Kidney (tissue), 14 donors: ENCODE results near the gene NEIL3. TPM values are rescaled to one million over a fixed set of nuclear protein-coding genes. Genes with fewer than 3 reads are reported as not detected.

Source experiments
- DNase-seq, 5 donors: peaks; one replicate each; pipeline ENCODE4 v3.0.0-alpha.2; 2013 to 2020
- FAIRE-seq: peaks from 2 replicates; lab custom pipeline; 2012; peaks lifted over from hg19 to GRCh38; lab: Jason Lieb, UNC
- H3K27ac ChIP-seq, 2 donors: one replicate each; pipeline ENCODE4 v1.7.0; 2013; ENCODE audit warnings: low read depth in 2 of 2, low read length in 2 of 2, inconsistent platforms in 1 of 2
- H3K27me3 ChIP-seq: one replicate; pipeline ENCODE4 v1.7.1; 2013; ENCODE audit warnings: low read length, inconsistent platforms; ENCODE audit not compliant: control insufficient read depth, insufficient read depth
- H3K36me3 ChIP-seq, 3 donors: one replicate each; pipeline versions ENCODE4 v1.7.0 to v1.7.1; 2013; ENCODE audit warnings: low read length in 3 of 3, control low read depth in 1 of 3, inconsistent platforms in 1 of 3; ENCODE audit not compliant: insufficient read depth in 3 of 3, control insufficient read depth in 2 of 3
- H3K4me1 ChIP-seq, 3 donors: one replicate each; pipeline versions ENCODE4 v1.7.0 to v1.7.1; 2013; ENCODE audit warnings: low read length in 3 of 3, inconsistent platforms in 1 of 3, low read depth in 1 of 3; ENCODE audit not compliant: control insufficient read depth in 2 of 3, insufficient read depth in 2 of 3
- H3K4me3 ChIP-seq, 3 donors: one replicate each; pipeline versions ENCODE4 v1.7.0 to v1.8.1; 2013; ENCODE audit warnings: low read length in 3 of 3, control low read depth in 1 of 3, inconsistent platforms in 1 of 3
- H3K9ac ChIP-seq, 3 donors: one replicate each; pipeline versions ENCODE4 v1.7.0 to v1.7.1; 2013; ENCODE audit warnings: low read length in 3 of 3, control low read depth in 1 of 3, inconsistent platforms in 1 of 3
- H3K9me3 ChIP-seq, 3 donors: one replicate each; pipeline versions ENCODE4 v1.7.0 to v1.7.1; 2013; ENCODE audit warnings: low read length in 3 of 3, control low read depth in 1 of 3, inconsistent platforms in 1 of 3; ENCODE audit not compliant: control insufficient read depth in 2 of 3, insufficient read depth in 1 of 3
- intact Hi-C: fragments of 100-400 bp; cut with DNase I; formaldehyde crosslinking; loops from one replicate; pipeline ENCODE4 v1.11.1; 2022
- polyA plus RNA-seq: library from polyadenylated mRNA; stranded (reverse); fragments of 350-450 nt; fragmentation: Illumina TruSeq; extraction: RNeasy Lipid Tissue Mini Kit (QIAGEN cat#74804); gene quantifications from one replicate; pipeline ENCODE4 v1.2.3, GENCODE V29; 2014; ENCODE audit warnings: low read depth, low replicate concordance; ENCODE audit not compliant: insufficient read depth
- total RNA-seq: library from RNA; stranded (reverse); fragmentation: NEBNext Ultra II Directional; extraction: Animal tissue kit (Norgen Biotek cat#: 25700); gene quantifications from one replicate; pipeline ENCODE4 v1.2.1, GENCODE V29; 2021
- TF ChIP-seq, protein P1 (sequence below): IDR thresholded peaks from 3 replicates; pipeline ENCODE4 v1.5.1; 2012; ENCODE audit warnings: mild to moderate bottlenecking, moderate library complexity, borderline replicate concordance; ENCODE audit not compliant: insufficient read depth; ENCODE audit errors: extremely low read depth
- donor health status: control.
- donor health status: control.
- donor health status: control.
- donor health status: control.
- donor health status: control.
- donor health status: DM: yes; HTN: yes; CAD: no.
- donor health status: Normal renal cell carcinoma (clear cell type).

Gene NEIL3
- total and polyA plus RNA-seq, 2 donors from 2014 or later = 0.35 TPM; not detected in 1

DNA sequence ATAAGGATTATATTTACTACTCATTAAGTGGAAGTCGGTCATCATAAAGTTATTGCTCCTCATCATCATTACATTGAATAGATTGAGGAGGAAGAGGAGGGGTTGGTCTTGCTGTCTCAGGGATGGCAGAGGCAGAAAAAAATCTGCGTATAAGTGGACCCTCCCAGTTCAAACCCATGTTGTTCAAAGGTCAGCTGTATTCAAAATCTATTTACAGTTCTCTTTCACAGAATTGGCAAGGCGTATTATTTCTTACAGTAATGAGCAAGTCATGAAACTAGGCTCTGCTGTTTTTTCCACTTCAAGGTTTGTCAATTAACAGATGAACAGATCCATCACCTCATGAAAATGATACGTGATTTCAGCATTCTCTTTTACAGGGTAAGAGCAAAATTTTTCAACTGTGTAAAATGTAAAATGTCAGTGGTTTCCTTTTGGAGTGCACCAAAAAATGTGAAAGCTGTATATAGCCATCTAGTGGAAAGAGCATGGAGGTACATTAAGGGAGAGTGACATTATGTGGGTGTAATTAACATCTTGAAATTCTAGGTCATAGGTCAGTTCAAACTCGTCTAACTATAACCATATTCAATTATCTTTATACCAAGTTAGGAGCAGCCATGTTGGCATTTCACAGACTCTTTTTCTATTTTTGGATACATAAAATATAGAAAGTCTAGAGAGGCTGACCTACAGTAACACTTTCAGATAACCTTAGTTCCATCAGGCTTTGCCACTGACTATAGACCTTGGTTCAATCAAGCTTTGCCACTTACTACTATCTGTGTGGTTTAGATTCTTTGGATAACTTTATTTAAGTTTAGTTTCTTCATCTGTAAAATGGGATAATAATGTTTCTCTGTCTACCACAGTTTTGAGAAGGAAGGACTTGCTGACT is 30.1 kb downstream of the NEIL3 start:
- FAIRE-seq (peak; percentile 81), DNase-seq (peak in 2 of 5 donors; percentile 34 to 60)
- Histone ChIP-seq H3K27ac (no peak overlapping the region), H3K36me3 (no peaks in the 10 kb centered on the region), H3K4me3 (no peak overlapping the region), H3K9ac (no peak overlapping the region), H3K4me1 (no peaks in the 10 kb centered on the region), H3K27me3 (no peaks in the 10 kb centered on the region), H3K9me3 (no peaks in the 10 kb centered on the region)
- TF ChIP-seq, protein P1, sequence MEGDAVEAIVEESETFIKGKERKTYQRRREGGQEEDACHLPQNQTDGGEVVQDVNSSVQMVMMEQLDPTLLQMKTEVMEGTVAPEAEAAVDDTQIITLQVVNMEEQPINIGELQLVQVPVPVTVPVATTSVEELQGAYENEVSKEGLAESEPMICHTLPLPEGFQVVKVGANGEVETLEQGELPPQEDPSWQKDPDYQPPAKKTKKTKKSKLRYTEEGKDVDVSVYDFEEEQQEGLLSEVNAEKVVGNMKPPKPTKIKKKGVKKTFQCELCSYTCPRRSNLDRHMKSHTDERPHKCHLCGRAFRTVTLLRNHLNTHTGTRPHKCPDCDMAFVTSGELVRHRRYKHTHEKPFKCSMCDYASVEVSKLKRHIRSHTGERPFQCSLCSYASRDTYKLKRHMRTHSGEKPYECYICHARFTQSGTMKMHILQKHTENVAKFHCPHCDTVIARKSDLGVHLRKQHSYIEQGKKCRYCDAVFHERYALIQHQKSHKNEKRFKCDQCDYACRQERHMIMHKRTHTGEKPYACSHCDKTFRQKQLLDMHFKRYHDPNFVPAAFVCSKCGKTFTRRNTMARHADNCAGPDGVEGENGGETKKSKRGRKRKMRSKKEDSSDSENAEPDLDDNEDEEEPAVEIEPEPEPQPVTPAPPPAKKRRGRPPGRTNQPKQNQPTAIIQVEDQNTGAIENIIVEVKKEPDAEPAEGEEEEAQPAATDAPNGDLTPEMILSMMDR = peak; percentile 53
- intact Hi-C loops = loop anchor here (10.0 kb wide), 1 partner anchor 85 kb away; no protein-coding TSS in a partner anchor

DNA sequence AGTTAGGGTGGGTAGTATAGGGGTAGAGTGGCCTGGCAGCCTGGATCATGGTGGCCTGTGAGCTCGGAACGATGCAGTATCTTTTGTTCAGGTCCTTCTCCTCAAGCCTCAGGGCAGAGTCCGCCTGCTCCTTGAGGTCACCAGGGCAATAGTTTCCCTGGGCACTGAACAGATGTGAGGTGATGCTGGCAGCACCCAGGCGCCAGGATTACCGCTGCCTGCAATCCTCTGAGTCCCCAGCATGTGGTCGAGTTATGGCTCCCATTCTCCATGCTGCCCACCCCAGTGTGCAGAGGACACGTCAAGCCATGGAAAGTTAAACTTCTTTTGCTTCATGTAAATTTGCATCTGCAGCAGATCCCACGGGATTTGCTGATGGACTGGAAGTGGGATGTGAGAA is 38.7 kb downstream of the NEIL3 start:
- Histone ChIP-seq H3K27me3 (no peaks in the 10 kb centered on the region), H3K27ac (no peak overlapping the region), H3K9me3 (no peaks in the 10 kb centered on the region), H3K4me1 (no peaks in the 10 kb centered on the region), H3K36me3 (no peaks in the 10 kb centered on the region), H3K9ac (no peak overlapping the region), H3K4me3 (no peak overlapping the region)
- intact Hi-C loops = loop anchor here (10.0 kb wide), 1 partner anchor 94 kb away; no protein-coding TSS in a partner anchor
- TF ChIP-seq, protein P1 = no peak
- FAIRE-seq = no peak
- DNase-seq = no peak

DNA sequence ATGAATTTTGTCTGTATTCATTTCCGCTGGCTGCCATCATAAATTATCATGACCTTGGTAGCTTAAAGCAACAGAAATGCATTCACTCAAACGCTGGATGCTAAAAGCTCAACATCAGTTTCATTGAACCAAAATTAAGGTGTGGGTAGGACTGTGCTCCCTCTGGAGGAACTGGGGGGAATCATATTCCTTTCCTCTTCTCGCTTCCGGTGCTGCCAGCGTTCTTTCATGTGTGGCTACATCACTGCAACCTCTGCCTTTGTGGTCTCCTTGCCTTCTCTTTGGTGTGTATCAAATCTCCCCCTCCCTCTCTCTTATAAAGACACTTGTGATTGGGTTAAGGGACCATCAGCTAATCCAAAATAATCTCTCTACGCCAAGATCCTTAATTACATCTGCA is 39.5 kb downstream of the NEIL3 start:
- Histone ChIP-seq H3K4me1 (no peaks in the 10 kb centered on the region), H3K27ac (no peak overlapping the region), H3K9me3 (no peaks in the 10 kb centered on the region), H3K27me3 (no peaks in the 10 kb centered on the region), H3K4me3 (no peak overlapping the region), H3K36me3 (no peaks in the 10 kb centered on the region), H3K9ac (no peak overlapping the region)
- FAIRE-seq (no peak), DNase-seq (no peak)
- intact Hi-C loops = loop anchor here (10.0 kb wide), 1 partner anchor 94 kb away; no protein-coding TSS in a partner anchor
- TF ChIP-seq, protein P1 = no peak
